ENCODE measurements around the gene NAALAD2.

DNA sequence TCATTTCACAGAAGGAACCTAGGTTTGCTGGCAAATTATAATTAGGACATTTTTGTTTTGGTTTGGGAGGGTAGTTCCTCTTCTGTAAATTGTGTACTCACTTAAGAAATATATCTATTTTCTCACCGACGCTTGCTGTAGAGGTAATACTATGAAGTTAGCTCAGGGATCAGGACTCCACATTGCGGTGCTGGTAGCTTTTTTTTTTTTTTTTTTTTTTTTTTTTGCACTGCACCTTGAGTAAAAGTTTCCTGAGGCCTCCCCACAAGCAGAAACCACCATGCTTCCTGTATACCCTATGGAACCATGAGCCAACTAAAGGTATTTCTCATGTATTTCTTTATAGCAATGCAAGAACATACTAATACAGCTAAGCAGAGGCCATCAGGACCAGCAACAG, 34.0 kb upstream of the NAALAD2 start:
- TF ChIP-seq CTCF (IDR thresholded peaks at IDR 0.05) (no peak), POLR2A (IDR thresholded peaks at IDR 0.05; ENCODE audit: low read depth) (no peak), EP300 (IDR thresholded peaks at IDR 0.05) (no peak)
